Subcutaneous abdominal adipose tissue (tissue), 5 donors: Measurements from ENCODE around the gene LYRM4.

Experiments used
- H3K27ac ChIP-seq: one replicate; pipeline ENCODE4 v1.7.0; 2013; ENCODE audit warnings: low read depth, mild to moderate bottlenecking, inconsistent platforms, low read length, moderate library complexity
- H3K27me3 ChIP-seq, 5 donors: one replicate each; pipeline ENCODE4 v1.7.0; 2013; ENCODE audit warnings: low read length in 5 of 5, inconsistent platforms in 1 of 5; ENCODE audit not compliant: control insufficient read depth in 5 of 5, insufficient read depth in 4 of 5
- H3K36me3 ChIP-seq, 5 donors: one replicate each; pipeline ENCODE4 v1.7.0; 2013; ENCODE audit warnings: low read length in 5 of 5; ENCODE audit not compliant: control insufficient read depth in 5 of 5, insufficient read depth in 5 of 5
- H3K4me1 ChIP-seq, 5 donors: one replicate each; pipeline ENCODE4 v1.7.0; 2013; ENCODE audit warnings: low read length in 5 of 5, mild to moderate bottlenecking in 3 of 5, moderate library complexity in 1 of 5; ENCODE audit not compliant: control insufficient read depth in 5 of 5, insufficient read depth in 5 of 5
- H3K4me3 ChIP-seq, 5 donors: one replicate each; pipeline ENCODE4 v1.7.0; 2013; ENCODE audit warnings: low read length in 5 of 5, low read depth in 1 of 5
- H3K9ac ChIP-seq, 5 donors: one replicate each; pipeline ENCODE4 v1.7.0; 2013; ENCODE audit warnings: low read length in 5 of 5, mild to moderate bottlenecking in 4 of 5, moderate library complexity in 3 of 5
- H3K9me3 ChIP-seq, 5 donors: one replicate each; pipeline ENCODE4 v1.7.0; 2013; ENCODE audit warnings: low read length in 5 of 5; ENCODE audit not compliant: control insufficient read depth in 5 of 5
- donor health status: healthy.
- donor health status: healthy.
- donor health status: healthy.
- donor health status: healthy.
- donor health status: healthy.

LYRM4 gene

GRCh38 chr6:5130135-5130866 is 130.4 kb downstream of the LYRM4 start:
- Histone ChIP-seq H3K4me3 (peak overlapping the region in 3 of 5 donors; percentile 54 to 73 (median 59)), H3K36me3 (no peaks in the 10 kb centered on the region), H3K27me3 (no peaks in the 10 kb centered on the region), H3K27ac (peak overlapping the region; percentile 85), H3K9ac (peak overlapping the region in 3 of 5 donors; percentile 60 to 69 (median 64)), H3K9me3 (no peaks in the 10 kb centered on the region), H3K4me1 (peaks cover 14 to 54% (median 39%) of the 10 kb centered on the region in 5 donors)

- Histone ChIP-seq H3K4me1 (peaks cover 14 to 53% (median 37%) of the 10 kb centered on the region in 5 donors), H3K9me3 (no peaks in the 10 kb centered on the region), H3K36me3 (peaks cover 0 to 4% (median 0%) of the 10 kb centered on the region in 5 donors), H3K9ac (no peak overlapping the region), H3K27me3 (no peaks in the 10 kb centered on the region), H3K27ac (no peak overlapping the region), H3K4me3 (no peak overlapping the region)
Observed at GRCh38 chr6:5128351-5128750, 132.4 kb downstream of the LYRM4 start.

DNA sequence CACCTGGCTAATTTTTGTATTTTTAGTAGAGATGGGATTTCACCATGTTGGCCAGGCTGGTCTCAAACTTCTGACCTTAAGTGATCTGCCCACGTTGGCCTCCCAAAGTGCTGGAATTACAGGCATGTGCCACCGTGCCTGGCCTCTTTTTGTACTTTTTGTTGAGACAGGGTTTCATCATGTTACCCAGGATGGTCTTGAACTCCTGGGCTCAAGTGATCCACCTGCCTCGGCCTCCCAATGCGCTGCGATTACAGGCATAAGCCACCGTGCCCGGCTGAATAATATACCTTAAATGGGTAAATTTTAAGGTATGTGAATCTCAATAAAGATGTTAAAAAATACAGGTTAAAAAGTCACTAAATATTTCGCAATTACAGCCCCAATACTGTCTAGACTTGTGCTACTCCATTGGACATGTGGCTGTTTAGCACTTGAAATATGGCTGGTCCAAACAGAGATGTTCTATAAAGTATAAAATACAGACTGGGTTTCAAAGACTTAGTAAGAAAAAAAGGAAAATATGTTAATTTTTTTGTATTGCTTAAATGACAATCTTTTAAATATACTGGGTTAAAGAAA is 133.6 kb downstream of the LYRM4 start:
- no peaks in the 10 kb centered on the region for H3K9me3 ChIP-seq
- no peaks in the 10 kb centered on the region for H3K27me3 ChIP-seq
- peaks cover 0 to 6% (median 0%) of the 10 kb centered on the region in 5 donors for H3K36me3 ChIP-seq
- H3K4me3 ChIP-seq, result no peak overlapping the region
- H3K9ac ChIP-seq, result no peak overlapping the region
- H3K4me1 ChIP-seq, result peaks cover 8 to 47% (median 25%) of the 10 kb centered on the region in 5 donors
- H3K27ac ChIP-seq, result no peak overlapping the region

DNA sequence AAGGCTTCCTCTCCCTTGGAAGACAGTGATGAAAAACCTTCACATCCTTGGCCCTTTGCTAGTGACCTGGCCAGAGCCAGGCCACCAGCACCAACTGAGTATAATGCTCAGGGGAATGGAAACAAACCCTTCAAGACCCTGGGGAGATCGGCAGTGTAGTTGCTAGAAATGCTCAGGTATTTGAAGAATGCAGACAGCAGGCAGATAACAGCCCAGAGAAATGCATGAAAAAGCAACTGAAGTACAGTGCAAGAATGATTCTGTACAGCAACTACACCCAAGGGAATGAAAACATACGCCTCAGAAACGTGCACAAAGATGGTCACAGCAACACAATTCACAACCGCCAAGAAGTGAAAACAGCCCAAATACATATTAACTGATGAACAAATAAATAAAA is 134.5 kb downstream of the LYRM4 start:
- Histone ChIP-seq H3K36me3 (peaks cover 0 to 6% (median 0%) of the 10 kb centered on the region in 5 donors), H3K4me3 (no peak overlapping the region), H3K9me3 (no peaks in the 10 kb centered on the region), H3K9ac (no peak overlapping the region), H3K27ac (no peak overlapping the region), H3K4me1 (peaks cover 8 to 49% (median 17%) of the 10 kb centered on the region in 5 donors), H3K27me3 (no peaks in the 10 kb centered on the region)

DNA sequence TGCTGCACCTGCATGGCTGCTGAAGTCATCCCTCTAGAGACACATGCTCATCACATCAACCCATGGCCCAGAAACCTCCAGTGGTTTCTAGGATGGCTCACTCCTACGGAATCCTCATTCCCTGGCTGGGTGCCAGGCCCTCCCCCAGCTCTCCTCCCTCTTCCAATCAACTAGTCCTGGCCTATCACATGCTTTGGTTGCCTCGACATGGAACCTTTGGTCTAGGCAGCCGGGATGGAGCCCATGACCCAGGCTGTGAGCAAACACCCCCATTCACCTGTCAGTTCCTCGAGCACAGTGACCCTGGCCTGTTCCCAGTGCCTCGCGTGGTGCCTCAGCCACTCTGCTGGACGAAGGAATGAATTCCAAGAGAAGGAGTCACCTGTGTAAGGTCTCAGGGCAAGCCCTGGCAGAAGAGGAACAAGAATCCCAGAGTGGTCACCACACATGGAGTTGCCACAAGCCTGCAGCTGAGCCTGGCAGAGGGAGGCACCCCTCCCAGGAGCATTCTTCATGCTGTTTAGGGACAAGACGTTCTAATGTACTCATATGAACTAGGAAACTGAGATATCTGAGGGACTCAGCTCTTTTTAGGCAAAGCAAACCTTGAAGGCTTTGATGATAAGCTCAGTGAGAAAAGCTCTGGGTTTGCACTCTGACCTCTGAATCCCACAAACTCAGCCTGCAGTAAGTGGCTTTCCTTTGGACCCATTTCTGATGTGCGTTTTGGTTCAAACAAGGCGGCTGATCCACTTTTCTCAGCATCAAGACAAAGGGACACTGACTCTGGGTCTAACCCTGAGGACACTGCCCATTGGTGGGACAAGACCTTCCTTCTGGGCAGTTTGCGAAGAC is 135.4 kb downstream of the LYRM4 start:
- Histone ChIP-seq H3K27ac (no peak overlapping the region), H3K36me3 (peaks cover 0 to 6% (median 0%) of the 10 kb centered on the region in 5 donors), H3K9me3 (no peaks in the 10 kb centered on the region), H3K4me1 (peaks cover 8 to 47% (median 17%) of the 10 kb centered on the region in 5 donors), H3K4me3 (peak overlapping the region in 1 of 5 donors; percentile 3), H3K9ac (no peak overlapping the region), H3K27me3 (no peaks in the 10 kb centered on the region)

DNA sequence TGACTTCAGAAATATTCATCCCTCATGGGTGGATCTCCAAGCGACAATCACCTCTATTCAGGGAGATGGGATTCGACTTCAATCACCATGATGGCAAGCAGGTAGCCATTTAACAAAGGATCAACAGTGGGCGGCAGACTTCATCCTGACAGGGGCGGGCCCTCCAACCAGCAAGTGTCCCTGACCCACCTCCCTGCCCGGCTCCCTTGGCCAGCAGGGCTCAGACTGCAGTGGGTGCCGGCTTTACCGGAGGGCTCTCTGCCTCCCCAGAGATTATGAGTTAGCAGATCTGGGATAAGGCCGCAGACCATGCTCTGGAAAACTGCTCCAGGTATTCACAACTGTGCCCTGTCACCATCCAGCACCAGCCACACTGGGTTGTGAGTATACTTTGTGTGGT is 136.2 kb downstream of the LYRM4 start:
- Histone ChIP-seq H3K36me3 (peaks cover 0 to 6% (median 0%) of the 10 kb centered on the region in 5 donors), H3K27ac (no peak overlapping the region), H3K9ac (no peak overlapping the region), H3K4me3 (no peak overlapping the region), H3K9me3 (no peaks in the 10 kb centered on the region), H3K27me3 (no peaks in the 10 kb centered on the region), H3K4me1 (peaks cover 7 to 38% (median 14%) of the 10 kb centered on the region in 5 donors)

GRCh38 chr6:5123296-5124143 is 137.2 kb downstream of the LYRM4 start:
- Histone ChIP-seq H3K4me3 (no peak overlapping the region), H3K9me3 (no peaks in the 10 kb centered on the region), H3K27ac (no peak overlapping the region), H3K9ac (peak overlapping the region in 1 of 5 donors; percentile 33), H3K4me1 (peaks cover 3 to 33% (median 14%) of the 10 kb centered on the region in 5 donors), H3K36me3 (peaks cover 0 to 6% (median 0%) of the 10 kb centered on the region in 5 donors), H3K27me3 (no peaks in the 10 kb centered on the region)

- H3K9ac ChIP-seq, result no peak overlapping the region
- no peak overlapping the region for H3K4me3 ChIP-seq
- H3K4me1 ChIP-seq, result peaks cover 0 to 28% (median 9%) of the 10 kb centered on the region in 5 donors
- no peaks in the 10 kb centered on the region for H3K9me3 ChIP-seq
- H3K27me3 ChIP-seq, result no peaks in the 10 kb centered on the region
- peaks cover 0 to 6% (median 0%) of the 10 kb centered on the region in 5 donors for H3K36me3 ChIP-seq
- no peak overlapping the region for H3K27ac ChIP-seq
Observed at GRCh38 chr6:5122504-5123112, 138.1 kb downstream of the LYRM4 start.

DNA sequence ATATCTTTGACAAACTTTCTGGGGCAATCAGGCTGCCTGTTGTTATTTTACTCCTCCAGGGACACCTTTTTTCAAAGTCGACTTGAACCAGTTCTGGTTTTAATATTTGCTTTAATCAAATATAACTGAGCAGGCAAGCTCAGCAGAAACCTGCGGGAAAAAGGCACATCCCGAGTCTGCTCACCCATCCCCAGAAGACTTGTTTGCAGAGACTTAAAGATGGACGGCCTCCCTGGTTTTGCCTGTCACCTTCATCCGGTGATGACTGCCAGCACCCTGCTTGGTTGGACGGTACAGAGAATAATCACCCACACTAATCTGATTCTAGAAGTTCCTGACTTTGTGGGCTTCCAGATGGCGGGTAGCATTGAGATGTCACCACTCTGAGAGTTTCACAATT is 138.8 kb downstream of the LYRM4 start:
- no peak overlapping the region for H3K9ac ChIP-seq
- peaks cover 0 to 6% (median 0%) of the 10 kb centered on the region in 5 donors for H3K36me3 ChIP-seq
- H3K27me3 ChIP-seq, result no peaks in the 10 kb centered on the region
- H3K4me1 ChIP-seq, result peaks cover 0 to 29% (median 9%) of the 10 kb centered on the region in 5 donors
- H3K27ac ChIP-seq, result no peak overlapping the region
- H3K4me3 ChIP-seq, result no peak overlapping the region
- H3K9me3 ChIP-seq, result no peaks in the 10 kb centered on the region
